ENCODE measurements around the gene SMIM10.
A peak's percentile ranks its signal among the peaks of the same experiment; 100 is the strongest.
"Not testable (repeated sequence)": the region's sequence is repeated elsewhere in the genome, so short reads cannot be mapped to it uniquely, and the experiment has no call there.

The SMIM10 gene

DNA sequence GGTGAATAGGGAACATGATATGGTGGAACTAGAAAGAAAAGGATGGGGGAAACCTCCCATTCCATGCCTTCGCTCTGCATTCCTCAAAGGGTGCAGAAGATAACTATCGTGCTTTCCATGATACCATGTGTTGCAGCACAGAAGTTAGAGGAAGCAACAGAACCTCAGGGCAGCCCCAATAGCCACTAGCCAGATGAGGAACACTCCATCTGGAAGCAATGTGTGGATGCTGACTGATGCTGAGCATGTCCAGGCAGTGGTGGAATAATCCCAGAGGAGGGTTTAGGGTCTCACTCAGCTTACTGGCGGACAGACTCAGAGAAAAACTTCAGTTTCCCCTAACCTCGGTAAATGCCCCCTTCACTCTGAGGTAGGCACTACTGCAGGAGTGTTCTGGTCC, 7.5 kb downstream of the SMIM10 start:
- no peak overlapping the region for H3K4me3 ChIP-seq (ENCODE audit: low read length)
- no peak for TF ChIP-seq ZNF274 (IDR thresholded peaks at IDR 0.05; ENCODE audit: low read depth, low read length)

DNA sequence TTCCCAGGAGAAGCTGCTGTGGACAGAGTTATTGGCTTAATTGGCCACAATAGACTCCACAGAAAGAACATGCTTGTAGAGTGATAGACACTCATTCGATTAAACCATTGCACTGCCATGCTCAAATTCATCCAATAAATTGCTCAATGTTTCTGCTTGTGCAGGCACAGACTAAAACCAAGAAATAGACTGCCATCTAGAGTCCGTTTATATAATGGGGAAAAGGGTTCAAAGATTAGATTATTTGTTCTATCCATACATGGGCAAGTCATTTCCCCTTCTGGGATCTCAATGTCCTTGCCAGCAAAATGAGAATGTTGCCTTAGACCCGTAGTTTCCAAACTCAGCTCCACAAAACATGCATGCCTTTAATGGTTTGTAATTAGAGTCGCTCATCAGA, 8.7 kb downstream of the SMIM10 start:
- no peak overlapping the region for H3K4me3 ChIP-seq (ENCODE audit: low read length)
- no peak for TF ChIP-seq ZNF274 (IDR thresholded peaks at IDR 0.05; ENCODE audit: low read depth, low read length)

DNA sequence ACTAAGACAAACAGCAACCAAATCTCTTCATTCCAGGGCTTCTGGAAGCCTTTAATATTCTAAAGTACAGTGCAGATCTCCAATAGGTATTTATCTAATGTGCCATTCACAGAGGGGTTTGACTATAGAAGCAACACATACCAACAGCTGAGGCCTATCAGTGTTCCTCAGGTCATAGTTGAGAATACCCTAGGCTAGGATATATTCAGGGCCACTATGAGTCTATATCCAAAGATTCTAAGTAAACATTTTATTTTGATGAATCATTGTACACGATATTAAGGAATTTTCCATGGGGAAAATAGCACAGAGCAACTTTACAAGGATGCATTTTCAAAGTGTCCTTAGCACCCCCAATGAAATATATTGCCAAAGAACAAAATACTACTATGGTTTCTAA, 9.7 kb downstream of the SMIM10 start:
- no peak for TF ChIP-seq ZNF274 (IDR thresholded peaks at IDR 0.05; ENCODE audit: low read depth, low read length)

DNA sequence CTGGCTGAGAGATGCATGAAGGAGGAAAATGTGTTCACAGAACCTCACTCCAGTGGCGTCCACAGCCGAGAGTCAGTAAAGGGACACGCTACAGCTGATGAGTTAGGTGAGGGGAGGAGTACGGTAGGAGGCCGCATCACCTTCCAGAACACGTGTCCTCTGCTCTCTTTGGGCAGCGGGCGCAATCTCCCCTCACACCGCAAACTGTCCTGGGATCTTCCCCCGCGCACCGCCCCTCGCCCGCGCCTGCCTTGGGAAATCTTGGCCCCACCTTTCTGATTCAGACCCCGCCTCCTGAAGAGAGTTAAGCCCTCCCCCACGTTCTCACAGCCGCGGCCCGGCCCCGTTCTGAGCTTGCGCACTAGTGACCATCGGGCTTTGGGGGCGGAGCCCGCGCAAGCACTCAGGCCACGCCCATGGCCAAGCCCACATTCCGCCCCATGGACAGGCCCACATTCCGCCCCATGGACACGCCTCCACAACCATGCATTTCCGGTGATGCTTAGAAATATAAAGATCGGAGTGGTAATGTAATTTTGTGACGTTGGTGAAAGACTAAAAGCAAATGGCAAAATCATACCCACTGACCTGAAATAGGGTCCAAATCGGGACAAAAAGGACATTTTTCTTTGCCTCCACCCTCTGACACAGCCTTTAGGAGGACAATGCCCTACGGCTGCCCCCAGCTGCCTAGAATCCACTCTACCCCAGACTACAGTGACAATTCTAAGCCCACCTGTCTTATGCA, 13.3 kb downstream of the SMIM10 start:
- peak overlapping the region; percentile 45; the same call in 1 of the 2 replicates for H3K4me3 ChIP-seq (ENCODE audit: low read length)
- no peak for TF ChIP-seq ZNF274 (IDR thresholded peaks at IDR 0.05; ENCODE audit: low read depth, low read length)

More for the DNA sequence above, 9.7 kb downstream of the SMIM10 start:
- no peak overlapping the region for H3K4me3 ChIP-seq (ENCODE audit: low read length)

DNA sequence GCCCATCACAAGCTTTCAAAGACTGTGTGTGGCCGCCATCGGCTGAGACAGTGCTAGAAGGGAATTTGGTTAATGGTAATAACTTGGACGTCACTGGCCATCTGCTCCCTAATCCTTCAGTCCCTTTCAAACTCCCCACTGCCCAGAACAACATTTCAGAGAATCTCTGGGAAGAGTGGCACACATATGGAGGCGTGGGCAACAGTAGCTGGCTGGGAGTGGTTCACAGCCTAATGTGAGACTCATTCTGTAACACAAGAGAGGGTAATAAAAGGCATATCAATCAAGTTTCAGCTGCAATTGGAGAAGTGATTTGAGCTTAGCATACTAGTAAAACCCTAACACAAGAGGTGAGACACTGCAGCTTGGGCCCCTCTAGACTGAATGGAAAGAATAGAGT, 15.4 kb downstream of the SMIM10 start:
- TF ChIP-seq ZNF274 (IDR thresholded peaks at IDR 0.05; ENCODE audit: low read depth, low read length): no peak
- H3K4me3 ChIP-seq (ENCODE audit: low read length): no peak overlapping the region

DNA sequence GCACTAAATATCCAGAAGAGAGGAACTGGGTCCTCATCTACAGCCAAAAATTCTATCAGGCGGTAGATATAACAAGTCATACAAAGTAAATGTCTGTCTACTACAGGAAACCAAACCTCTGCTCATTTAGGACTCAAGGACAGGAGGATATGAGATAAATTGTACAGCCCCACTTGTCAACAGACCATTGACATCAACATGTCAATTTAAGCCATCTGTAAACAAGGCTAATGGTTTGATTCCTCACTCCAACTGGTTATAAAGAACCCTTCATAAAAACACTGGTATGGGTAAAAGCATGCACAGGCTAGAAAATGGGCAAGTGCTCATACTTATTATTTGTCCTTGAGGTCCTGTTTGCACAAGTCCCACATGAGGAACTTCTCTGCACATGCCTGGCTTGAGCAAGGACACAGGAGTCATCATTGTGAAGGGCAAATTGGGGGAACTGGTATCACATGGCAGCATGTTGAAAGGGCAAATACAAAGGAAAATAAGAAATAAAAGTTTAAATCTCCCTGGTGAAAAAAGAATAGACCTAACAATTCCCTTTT, 18.3 kb downstream of the SMIM10 start:
- H3K4me3 ChIP-seq (ENCODE audit: low read length): no peak overlapping the region
- TF ChIP-seq ZNF274 (IDR thresholded peaks at IDR 0.05; ENCODE audit: low read depth, low read length): no peak

DNA sequence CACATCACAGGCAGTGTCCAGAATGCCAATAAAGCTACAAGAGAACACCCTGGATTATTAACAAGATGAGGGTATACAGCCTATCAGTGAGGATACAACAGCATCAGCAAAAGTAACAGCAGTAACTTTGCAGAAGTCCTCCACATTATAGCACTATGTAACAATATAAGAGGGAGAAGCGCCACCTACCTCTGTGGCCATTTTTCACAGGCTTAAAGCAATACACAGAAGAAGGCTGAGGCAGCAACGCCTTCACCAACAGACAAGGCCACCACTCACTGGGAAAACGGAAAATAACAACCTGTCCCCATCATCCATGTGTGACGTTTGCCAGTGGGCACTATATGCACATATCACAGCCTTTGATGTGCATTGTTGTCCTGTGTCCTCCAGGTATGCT, 19.0 kb downstream of the SMIM10 start:
- no peak for TF ChIP-seq ZNF274 (IDR thresholded peaks at IDR 0.05; ENCODE audit: low read depth, low read length)
- H3K4me3 ChIP-seq (ENCODE audit: low read length): no peak overlapping the region

DNA sequence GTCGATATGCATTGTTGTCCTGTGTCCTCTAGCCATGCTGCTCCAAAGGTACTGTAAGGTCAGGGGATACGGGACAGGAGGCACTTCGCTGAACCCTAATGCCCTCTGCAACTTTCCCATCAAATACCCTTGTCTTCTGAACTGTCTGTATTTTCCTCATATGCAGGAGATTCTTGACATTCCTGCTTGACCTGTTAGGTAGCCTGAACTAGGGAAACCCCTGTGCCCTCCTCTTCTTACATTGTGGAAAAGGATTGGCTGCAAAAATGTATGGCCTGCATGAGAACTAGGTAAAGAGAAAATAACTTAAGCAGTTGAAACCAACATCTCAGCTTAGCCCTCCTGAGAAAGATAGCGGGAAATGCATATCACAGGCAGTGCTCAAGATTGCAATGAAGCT, 20.1 kb downstream of the SMIM10 start:
- TF ChIP-seq ZNF274 (IDR thresholded peaks at IDR 0.05; ENCODE audit: low read depth, low read length): no peak
- H3K4me3 ChIP-seq (ENCODE audit: low read length): no peak overlapping the region

DNA sequence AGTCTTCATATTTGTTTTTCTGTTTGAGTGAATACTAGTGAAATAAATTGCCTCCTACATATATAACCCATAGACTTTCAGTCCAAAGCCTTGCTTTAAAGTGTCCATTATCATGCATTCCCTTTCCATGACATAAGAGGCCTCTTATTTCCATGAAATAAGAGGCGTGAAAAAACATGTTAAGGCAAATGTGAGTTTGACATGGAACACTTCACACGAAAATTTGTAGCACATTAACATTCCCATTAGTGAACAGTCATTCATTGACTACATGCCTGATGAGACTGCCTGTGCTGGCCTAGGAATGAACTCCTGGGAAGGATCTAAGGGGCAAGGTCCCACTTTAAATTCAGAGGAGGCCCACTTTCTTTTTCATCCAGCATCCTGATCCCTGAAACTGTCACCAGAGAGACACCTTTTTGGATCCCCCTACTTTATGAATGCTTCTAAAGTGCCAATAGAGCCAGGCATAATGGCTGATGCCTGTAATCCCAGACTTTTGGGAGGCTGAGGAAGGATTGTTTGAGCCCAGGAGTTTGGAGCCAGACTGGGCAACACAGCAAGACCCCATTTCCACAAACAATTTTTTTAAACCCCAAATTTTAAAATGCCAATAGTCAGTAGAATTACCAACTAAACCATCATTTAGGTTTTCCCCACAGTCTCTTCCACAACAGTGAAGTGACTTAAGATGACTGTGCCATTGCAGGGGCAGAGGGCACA, 24.9 kb downstream of the SMIM10 start:
- no peak overlapping the region for H3K4me3 ChIP-seq (ENCODE audit: low read length)
- no peak for TF ChIP-seq ZNF274 (IDR thresholded peaks at IDR 0.05; ENCODE audit: low read depth, low read length)

DNA sequence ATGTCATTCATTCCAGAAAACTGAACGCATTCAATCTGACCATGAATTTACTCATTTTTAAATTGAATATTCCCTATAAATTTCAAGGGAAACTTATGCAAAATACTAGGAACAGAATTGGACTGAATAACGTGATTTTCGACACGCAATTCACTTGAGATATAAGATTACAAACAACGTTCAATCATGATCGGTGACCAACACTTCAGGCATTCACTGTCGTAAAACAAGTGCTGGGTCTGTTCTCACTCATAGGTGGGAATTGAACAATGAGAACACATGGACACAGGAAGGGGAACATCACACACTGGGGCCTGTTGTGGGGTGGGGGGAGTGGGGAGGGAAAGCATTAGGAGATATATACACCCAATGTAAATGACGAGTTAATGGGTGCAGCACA, 29.1 kb downstream of the SMIM10 start:
- not testable (repeated sequence) for H3K4me3 ChIP-seq (ENCODE audit: low read length)

DNA sequence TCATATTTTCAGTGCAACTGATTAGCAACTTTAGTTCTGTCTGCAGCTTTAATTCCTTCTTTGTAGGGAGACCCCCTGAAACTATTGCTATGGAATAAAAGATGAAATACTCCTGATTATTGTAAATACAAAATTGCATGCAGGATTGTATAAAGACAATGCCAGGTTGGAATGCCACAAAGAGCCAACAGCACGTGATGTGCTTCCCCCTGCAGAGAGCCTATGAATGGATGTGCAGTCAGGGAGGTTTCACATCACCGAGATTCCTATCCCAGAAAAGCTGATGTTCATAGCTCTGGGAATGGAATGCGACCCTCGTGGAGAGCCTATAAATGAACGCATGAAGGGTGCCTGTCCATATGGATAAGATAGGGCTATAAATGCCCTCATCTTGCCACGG, 33.0 kb downstream of the SMIM10 start:
- not testable (repeated sequence) for H3K4me3 ChIP-seq (ENCODE audit: low read length)

DNA sequence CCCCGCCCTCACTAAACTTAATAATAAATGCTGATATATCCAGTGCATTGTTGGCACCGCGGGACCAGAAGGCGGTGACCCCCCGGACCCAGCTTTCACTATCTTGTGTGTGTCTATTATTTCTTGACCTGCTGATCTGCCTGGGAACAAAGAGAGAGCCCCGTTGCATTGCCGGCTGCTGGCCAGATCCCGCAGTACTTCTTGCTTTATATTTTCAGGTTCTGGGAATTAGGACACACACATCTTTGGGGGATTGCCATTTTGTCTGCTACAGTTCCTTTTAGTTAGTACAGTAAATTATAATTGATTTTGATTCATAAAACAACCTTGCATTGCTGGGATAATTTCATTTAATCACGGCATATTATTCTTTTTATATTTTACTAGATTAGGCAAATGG, 33.7 kb downstream of the SMIM10 start:
- no peak for TF ChIP-seq ZNF274 (IDR thresholded peaks at IDR 0.05; ENCODE audit: low read depth, low read length)
- no peak overlapping the region for H3K4me3 ChIP-seq (ENCODE audit: low read length)

DNA sequence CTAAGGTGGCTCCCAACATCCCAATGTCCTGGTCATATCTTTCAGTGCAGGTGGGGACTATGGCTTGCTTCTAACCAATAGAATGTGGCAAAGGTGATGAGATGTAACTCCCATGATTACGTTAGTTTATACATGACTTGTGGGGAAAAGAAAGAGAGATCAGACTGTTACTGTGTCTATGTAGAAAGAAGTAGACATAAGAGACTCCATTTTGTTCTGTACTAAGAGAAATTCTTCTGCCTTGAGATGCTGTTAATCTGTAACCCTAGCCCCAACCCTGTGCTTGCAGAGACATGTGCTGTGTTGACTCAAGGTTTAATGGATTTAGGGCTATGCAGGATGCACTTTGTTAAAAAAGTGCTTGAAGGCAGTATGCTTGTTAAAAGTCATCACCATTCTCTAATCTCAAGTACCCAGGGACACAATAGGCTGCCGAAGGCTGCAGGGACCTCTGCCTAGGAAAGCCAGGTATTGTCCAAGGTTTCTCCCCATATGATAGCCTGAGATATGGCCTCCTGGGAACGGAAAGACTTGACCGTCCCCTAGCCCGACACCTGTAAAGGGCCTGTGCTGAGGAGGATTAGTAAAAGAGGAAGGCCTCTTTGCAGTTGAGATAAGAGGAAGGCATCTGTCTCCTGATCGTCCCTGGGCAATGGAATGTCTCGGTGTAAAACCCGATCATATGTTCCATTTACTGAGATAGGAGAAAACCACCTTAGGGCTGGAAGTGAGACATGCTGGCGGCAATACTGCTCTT, 39.6 kb downstream of the SMIM10 start:
- H3K4me3 ChIP-seq (ENCODE audit: low read length): not testable (repeated sequence)

DNA sequence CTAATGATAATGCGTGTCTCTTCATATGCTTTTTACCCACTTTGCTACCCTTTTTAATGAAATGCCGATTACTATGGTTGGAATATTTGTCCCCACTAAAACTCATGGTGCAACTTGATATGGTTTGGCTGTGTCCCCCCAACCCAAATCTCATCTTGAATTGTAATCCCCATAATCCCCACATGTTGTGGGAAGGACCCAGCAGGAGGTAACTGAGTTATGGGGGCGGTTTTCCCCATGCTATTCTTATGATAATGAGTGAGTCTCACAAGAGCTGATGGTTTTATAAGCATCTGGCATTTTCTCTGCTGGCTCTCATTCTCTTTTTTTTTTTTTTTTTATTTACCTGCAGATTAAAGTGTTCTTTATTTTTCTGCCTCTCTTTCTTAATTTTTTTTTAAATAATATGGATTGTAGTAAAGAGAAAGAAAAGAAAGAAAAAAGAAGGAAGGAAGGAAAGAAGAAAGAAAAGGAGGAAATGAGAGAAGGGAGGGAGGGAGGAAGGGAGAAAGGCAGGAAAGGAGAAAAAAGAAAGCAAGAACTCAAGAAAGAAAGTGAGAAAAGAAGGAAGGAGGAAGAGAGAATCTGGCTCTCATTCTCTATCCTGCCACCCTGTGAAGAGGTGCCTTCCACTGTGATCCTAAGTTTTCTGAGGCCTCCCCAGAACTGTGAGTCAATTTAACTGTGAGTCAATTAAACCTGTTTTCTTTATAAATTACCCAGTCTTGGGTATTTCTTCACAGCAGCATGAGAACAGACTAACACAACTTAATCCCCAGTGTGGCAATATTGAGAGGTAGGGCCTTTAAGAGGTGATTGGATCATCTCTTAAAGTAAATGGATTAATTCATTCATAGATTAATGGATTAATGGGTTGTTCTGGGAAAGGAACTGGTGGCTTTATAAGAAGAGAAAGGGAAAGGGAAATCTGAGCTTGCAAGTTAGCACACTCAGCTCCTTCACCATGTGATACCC, 50.6 kb downstream of the SMIM10 start:
- not testable (repeated sequence) for H3K4me3 ChIP-seq (ENCODE audit: low read length)
